WTC11 (cell line): ENCODE data around the gene YDJC. TPM values are rescaled to one million over a fixed set of nuclear protein-coding genes. Genes with fewer than 3 reads are reported as not detected.

Experiments
- ATAC-seq: fragments of 200-7000 bp; cut with Tn5 transposase; 2 replicates; pipeline ENCODE4 v1.10.0; 2021; ENCODE audit warnings: mild to moderate bottlenecking, moderate library complexity
- CTCF ChIA-PET: fragments of 300-600 bp; sonication (Branson Sonifier 250); formaldehyde crosslinking; loops from one replicate; lab custom pipeline; 2021; ENCODE audit warnings: antibody characterized with exemption; lab: Charles Lee
- POLR2A ChIA-PET: fragments of 350-600 bp; sonication (Branson Sonifier 250); formaldehyde crosslinking; loops from one replicate; lab custom pipeline; 2021; ENCODE audit warnings: antibody characterized with exemption; lab: Charles Lee
- DNase-seq: peaks from one replicate; pipeline ENCODE4 v3.0.0; 2021; ENCODE audit warnings: low spot score
- H3K27ac Mint-ChIP-seq: 2 replicates; pipeline ENCODE4 v1.8.0; 2021; ENCODE audit warnings: mixed read lengths
- H3K27me3 Mint-ChIP-seq: 2 replicates; pipeline ENCODE4 v1.8.0; 2021; ENCODE audit warnings: low read depth, mild to moderate bottlenecking, moderate library complexity, mixed read lengths
- H3K36me3 Mint-ChIP-seq: 2 replicates; pipeline ENCODE4 v1.8.0; 2021; ENCODE audit warnings: mixed read lengths
- H3K4me1 Mint-ChIP-seq: 2 replicates; pipeline ENCODE4 v1.8.0; 2022; ENCODE audit warnings: mixed read lengths
- H3K4me3 Mint-ChIP-seq: 2 replicates; pipeline ENCODE4 v1.8.0; 2021; ENCODE audit warnings: mild to moderate bottlenecking, moderate library complexity, mixed read lengths
- H3K9me3 Mint-ChIP-seq: 2 replicates; pipeline ENCODE4 v1.8.0; 2021; ENCODE audit warnings: mixed read lengths
- CREB1 ChIP-seq: sonication (generic); formaldehyde crosslinking; IDR thresholded peaks from 2 replicates; pipeline ENCODE4 v1.8.0; 2023; ENCODE audit warnings: mild to moderate bottlenecking, missing genetic modification reagents
- CREM ChIP-seq: sonication (generic); formaldehyde crosslinking; IDR thresholded peaks from 2 replicates; pipeline ENCODE4 v1.8.1; 2022; ENCODE audit warnings: mild to moderate bottlenecking, missing genetic modification reagents, moderate library complexity
- IRF2 ChIP-seq: sonication (generic); formaldehyde crosslinking; IDR thresholded peaks from 2 replicates; pipeline ENCODE4 v1.8.0; 2022; ENCODE audit warnings: low read depth, missing genetic modification reagents, borderline replicate concordance
- MYBL2 ChIP-seq: sonication (generic); formaldehyde crosslinking; IDR thresholded peaks from 2 replicates; pipeline ENCODE4 v1.8.1; 2023; ENCODE audit warnings: mild to moderate bottlenecking, moderate library complexity, missing genetic modification reagents
- NFYB ChIP-seq: sonication (generic); formaldehyde crosslinking; conservative IDR thresholded peaks from 2 replicates; pipeline ENCODE4 v1.8.0; 2022; ENCODE audit warnings: low read depth, missing genetic modification reagents
- OVOL2 ChIP-seq: fragments of 250-450 bp; sonication (Bioruptor Pico); IDR thresholded peaks from 2 replicates; pipeline ENCODE4 v1.9.0; 2021; ENCODE audit warnings: mild to moderate bottlenecking, borderline replicate concordance
- PRRX2 ChIP-seq: fragments of 250-450 bp; sonication (Bioruptor Pico); IDR thresholded peaks from 2 replicates; pipeline ENCODE4 v1.8.0; 2021; ENCODE audit warnings: mild to moderate bottlenecking
- RORB ChIP-seq: fragments of 250-450 bp; sonication (Bioruptor Pico); IDR thresholded peaks from 2 replicates; pipeline ENCODE4 v1.9.0; 2021; ENCODE audit warnings: mild to moderate bottlenecking
- TEAD4 ChIP-seq: sonication (generic); formaldehyde crosslinking; IDR thresholded peaks from 2 replicates; pipeline ENCODE4 v1.8.0; 2022; ENCODE audit warnings: mild to moderate bottlenecking, missing genetic modification reagents
- ZNF219 ChIP-seq: sonication (generic); formaldehyde crosslinking; IDR thresholded peaks from 2 replicates; pipeline ENCODE4 v1.8.0; 2023; ENCODE audit warnings: missing genetic modification reagents, mild to moderate bottlenecking, borderline replicate concordance
- ZNF423 ChIP-seq: fragments of 250-450 bp; sonication (Bioruptor Pico); IDR thresholded peaks from 2 replicates; pipeline ENCODE4 v2.1.2; 2022; ENCODE audit warnings: mild to moderate bottlenecking, moderate library complexity
- total RNA-seq: library from RNA; stranded (reverse); gene quantifications from 3 replicates; pipeline ENCODE4 v1.2.3, GENCODE V29; 2021
- TF ChIP-seq, protein P1 (sequence below): fragments of 200-600 bp; IDR thresholded peaks from 2 replicates; pipeline ENCODE4 v1.8.0; 2022; ENCODE audit warnings: antibody characterized with exemption
- TF ChIP-seq, protein P2 (sequence below): fragments of 250-450 bp; sonication (Bioruptor Pico); IDR thresholded peaks from 2 replicates; pipeline ENCODE4 v2.1.2; 2022; ENCODE audit warnings: mild to moderate bottlenecking, moderate library complexity
- TF ChIP-seq, protein P3 (sequence below): sonication (generic); formaldehyde crosslinking; IDR thresholded peaks from 2 replicates; pipeline ENCODE4 v1.8.1; 2023; ENCODE audit warnings: mild to moderate bottlenecking, missing genetic modification reagents
- TF ChIP-seq, protein P4 (sequence below): sonication (generic); formaldehyde crosslinking; IDR thresholded peaks from 2 replicates; pipeline ENCODE4 v1.8.0; 2023; ENCODE audit warnings: missing genetic modification reagents
- TF ChIP-seq, protein P5 (sequence below): sonication (generic); formaldehyde crosslinking; IDR thresholded peaks from 2 replicates; pipeline ENCODE4 v1.8.1; 2023; ENCODE audit warnings: mild to moderate bottlenecking, missing genetic modification reagents, moderate library complexity
- TF ChIP-seq, protein P6 (sequence below): sonication (generic); formaldehyde crosslinking; IDR thresholded peaks from 2 replicates; pipeline ENCODE4 v1.8.1; 2023; ENCODE audit warnings: mild to moderate bottlenecking, missing genetic modification reagents
- TF ChIP-seq, protein P7 (sequence below): sonication (generic); formaldehyde crosslinking; IDR thresholded peaks from 2 replicates; pipeline ENCODE4 v1.8.1; 2023; ENCODE audit warnings: mild to moderate bottlenecking, missing genetic modification reagents, borderline replicate concordance

Gene YDJC
- total RNA-seq, 1 experiment from 2014 or later: 39.8 TPM

DNA sequence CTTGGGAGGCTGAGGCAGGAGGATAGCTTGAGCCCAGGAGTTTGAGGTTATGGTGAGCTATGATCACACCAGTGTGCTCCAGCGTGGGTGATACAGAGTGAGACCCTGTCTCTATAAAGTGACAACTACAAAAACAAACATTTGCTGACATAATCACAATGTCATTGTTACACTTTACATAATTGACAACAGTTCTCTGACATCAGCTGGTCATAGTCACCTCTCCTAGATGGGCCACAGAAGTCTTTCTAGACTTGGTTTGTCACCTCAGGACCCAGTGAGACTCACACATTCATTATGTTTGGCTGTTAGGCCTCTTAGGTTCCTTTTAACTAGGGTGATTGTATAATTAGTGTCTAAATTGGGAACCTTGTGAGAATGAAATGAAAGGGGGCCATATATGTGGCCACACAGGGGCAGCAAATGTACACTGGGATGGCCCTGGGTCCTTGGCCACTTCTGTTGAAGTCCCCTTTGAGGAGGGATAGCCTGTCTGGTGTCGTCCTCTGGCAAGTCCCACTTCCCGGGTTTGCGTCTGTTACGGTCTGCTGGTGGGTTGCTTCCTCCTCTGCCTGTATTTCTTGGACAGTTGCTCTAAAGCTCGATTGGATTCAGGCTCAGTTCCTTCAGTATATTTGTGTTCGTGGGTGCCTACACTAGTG is 30.2 kb upstream of the YDJC start:
- Mint-ChIP-seq H3K4me3 (no peak overlapping the region), H3K27me3 (peaks cover 12% of the 10 kb centered on the region), H3K4me1 (peaks cover 14% of the 10 kb centered on the region), H3K9me3 (peaks cover 3% of the 10 kb centered on the region; the same call in 1 of the 2 replicates), H3K36me3 (no peaks in the 10 kb centered on the region), H3K27ac (no peak overlapping the region)
- CTCF ChIA-PET: interaction anchor here (0.6 to 2.6 kb wide), 4 partner anchors 13 to 678 kb away, joined by 3 to 20 read pairs (median 6); partner anchors contain the start of genes LZTR1 and SDF2L1
- ATAC-seq: no peak
- DNase-seq: no peak
- POLR2A ChIA-PET: no interaction called here
- TF ChIP-seq ZNF423 (CRISPR knock-in tag) (no peak), OVOL2 (CRISPR knock-in tag) (no peak), PRRX2 (0 out of 2 replicates have a peak, but pooled peaks have one; percentile 28), MYBL2 (CRISPR knock-in tag) (no peak), CREM (CRISPR knock-in tag) (no peak), TEAD4 (no peak)
- TF ChIP-seq, protein P1, sequence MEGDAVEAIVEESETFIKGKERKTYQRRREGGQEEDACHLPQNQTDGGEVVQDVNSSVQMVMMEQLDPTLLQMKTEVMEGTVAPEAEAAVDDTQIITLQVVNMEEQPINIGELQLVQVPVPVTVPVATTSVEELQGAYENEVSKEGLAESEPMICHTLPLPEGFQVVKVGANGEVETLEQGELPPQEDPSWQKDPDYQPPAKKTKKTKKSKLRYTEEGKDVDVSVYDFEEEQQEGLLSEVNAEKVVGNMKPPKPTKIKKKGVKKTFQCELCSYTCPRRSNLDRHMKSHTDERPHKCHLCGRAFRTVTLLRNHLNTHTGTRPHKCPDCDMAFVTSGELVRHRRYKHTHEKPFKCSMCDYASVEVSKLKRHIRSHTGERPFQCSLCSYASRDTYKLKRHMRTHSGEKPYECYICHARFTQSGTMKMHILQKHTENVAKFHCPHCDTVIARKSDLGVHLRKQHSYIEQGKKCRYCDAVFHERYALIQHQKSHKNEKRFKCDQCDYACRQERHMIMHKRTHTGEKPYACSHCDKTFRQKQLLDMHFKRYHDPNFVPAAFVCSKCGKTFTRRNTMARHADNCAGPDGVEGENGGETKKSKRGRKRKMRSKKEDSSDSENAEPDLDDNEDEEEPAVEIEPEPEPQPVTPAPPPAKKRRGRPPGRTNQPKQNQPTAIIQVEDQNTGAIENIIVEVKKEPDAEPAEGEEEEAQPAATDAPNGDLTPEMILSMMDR: no peak

DNA sequence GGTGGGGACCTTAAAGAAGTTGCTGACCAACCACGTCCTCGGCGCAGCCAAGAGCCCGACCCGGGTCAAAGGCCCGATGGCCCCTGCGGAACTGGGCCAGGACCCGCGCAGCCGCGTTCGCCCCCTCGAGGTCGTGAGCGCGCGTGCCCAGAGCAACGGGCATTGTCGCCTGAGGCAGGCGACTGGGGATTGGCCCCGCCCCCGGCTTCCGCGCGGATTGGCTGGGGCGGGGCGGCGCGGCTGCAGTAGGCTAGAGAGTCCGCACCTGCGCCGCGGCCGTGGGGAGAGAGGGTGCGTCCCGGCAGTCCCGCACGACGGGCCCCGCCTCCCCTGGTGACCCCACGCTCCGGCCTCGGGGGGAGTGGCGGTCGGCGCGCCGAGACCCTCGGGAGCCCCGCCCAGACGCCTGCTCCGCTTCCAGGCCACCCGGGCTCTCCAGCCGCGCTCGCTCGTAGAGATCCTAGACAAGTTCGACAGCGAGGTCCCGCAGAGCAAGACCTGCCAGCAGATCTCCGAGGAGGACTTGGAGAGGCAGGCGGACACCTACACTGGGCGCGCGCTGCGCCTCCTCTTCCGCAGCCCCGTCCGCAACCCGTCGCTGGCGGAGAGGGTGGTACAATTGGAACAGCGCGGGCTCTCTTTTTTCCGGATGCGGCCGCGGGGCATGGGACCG is 27.7 kb upstream of the YDJC start:
- POLR2A ChIA-PET: interaction anchor here (0.8 to 1.2 kb wide), 3 partner anchors 9 to 79 kb away, joined by 3 to 5 read pairs (median 5); partner anchors contain the start of genes PPIL2 and YPEL1
- TF ChIP-seq NFYB (CRISPR knock-in tag) (peak; percentile 54), RORB (CRISPR knock-in tag) (no peak), CREB1 (no peak), ZNF219 (CRISPR knock-in tag) (no peak), IRF2 (CRISPR knock-in tag) (no peak)
- TF ChIP-seq, protein P1: no peak
- TF ChIP-seq, protein P2, sequence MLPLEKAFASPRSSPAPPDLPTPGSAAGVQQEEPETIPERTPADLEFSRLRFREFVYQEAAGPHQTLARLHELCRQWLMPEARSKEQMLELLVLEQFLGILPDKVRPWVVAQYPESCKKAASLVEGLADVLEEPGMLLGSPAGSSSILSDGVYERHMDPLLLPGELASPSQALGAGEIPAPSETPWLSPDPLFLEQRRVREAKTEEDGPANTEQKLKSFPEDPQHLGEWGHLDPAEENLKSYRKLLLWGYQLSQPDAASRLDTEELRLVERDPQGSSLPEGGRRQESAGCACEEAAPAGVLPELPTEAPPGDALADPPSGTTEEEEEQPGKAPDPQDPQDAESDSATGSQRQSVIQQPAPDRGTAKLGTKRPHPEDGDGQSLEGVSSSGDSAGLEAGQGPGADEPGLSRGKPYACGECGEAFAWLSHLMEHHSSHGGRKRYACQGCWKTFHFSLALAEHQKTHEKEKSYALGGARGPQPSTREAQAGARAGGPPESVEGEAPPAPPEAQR: no peak
- TF ChIP-seq, protein P3, sequence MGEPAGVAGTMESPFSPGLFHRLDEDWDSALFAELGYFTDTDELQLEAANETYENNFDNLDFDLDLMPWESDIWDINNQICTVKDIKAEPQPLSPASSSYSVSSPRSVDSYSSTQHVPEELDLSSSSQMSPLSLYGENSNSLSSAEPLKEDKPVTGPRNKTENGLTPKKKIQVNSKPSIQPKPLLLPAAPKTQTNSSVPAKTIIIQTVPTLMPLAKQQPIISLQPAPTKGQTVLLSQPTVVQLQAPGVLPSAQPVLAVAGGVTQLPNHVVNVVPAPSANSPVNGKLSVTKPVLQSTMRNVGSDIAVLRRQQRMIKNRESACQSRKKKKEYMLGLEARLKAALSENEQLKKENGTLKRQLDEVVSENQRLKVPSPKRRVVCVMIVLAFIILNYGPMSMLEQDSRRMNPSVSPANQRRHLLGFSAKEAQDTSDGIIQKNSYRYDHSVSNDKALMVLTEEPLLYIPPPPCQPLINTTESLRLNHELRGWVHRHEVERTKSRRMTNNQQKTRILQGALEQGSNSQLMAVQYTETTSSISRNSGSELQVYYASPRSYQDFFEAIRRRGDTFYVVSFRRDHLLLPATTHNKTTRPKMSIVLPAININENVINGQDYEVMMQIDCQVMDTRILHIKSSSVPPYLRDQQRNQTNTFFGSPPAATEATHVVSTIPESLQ (CRISPR knock-in tag): no peak
- TF ChIP-seq, protein P4, sequence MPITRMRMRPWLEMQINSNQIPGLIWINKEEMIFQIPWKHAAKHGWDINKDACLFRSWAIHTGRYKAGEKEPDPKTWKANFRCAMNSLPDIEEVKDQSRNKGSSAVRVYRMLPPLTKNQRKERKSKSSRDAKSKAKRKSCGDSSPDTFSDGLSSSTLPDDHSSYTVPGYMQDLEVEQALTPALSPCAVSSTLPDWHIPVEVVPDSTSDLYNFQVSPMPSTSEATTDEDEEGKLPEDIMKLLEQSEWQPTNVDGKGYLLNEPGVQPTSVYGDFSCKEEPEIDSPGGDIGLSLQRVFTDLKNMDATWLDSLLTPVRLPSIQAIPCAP (CRISPR knock-in tag): no peak; the same call in 1 of the 2 replicates
- TF ChIP-seq, protein P5, sequence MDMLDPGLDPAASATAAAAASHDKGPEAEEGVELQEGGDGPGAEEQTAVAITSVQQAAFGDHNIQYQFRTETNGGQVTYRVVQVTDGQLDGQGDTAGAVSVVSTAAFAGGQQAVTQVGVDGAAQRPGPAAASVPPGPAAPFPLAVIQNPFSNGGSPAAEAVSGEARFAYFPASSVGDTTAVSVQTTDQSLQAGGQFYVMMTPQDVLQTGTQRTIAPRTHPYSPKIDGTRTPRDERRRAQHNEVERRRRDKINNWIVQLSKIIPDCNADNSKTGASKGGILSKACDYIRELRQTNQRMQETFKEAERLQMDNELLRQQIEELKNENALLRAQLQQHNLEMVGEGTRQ (CRISPR knock-in tag): no peak
- TF ChIP-seq, protein P6, sequence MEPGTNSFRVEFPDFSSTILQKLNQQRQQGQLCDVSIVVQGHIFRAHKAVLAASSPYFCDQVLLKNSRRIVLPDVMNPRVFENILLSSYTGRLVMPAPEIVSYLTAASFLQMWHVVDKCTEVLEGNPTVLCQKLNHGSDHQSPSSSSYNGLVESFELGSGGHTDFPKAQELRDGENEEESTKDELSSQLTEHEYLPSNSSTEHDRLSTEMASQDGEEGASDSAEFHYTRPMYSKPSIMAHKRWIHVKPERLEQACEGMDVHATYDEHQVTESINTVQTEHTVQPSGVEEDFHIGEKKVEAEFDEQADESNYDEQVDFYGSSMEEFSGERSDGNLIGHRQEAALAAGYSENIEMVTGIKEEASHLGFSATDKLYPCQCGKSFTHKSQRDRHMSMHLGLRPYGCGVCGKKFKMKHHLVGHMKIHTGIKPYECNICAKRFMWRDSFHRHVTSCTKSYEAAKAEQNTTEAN: peak; percentile 92
- TF ChIP-seq, protein P7, sequence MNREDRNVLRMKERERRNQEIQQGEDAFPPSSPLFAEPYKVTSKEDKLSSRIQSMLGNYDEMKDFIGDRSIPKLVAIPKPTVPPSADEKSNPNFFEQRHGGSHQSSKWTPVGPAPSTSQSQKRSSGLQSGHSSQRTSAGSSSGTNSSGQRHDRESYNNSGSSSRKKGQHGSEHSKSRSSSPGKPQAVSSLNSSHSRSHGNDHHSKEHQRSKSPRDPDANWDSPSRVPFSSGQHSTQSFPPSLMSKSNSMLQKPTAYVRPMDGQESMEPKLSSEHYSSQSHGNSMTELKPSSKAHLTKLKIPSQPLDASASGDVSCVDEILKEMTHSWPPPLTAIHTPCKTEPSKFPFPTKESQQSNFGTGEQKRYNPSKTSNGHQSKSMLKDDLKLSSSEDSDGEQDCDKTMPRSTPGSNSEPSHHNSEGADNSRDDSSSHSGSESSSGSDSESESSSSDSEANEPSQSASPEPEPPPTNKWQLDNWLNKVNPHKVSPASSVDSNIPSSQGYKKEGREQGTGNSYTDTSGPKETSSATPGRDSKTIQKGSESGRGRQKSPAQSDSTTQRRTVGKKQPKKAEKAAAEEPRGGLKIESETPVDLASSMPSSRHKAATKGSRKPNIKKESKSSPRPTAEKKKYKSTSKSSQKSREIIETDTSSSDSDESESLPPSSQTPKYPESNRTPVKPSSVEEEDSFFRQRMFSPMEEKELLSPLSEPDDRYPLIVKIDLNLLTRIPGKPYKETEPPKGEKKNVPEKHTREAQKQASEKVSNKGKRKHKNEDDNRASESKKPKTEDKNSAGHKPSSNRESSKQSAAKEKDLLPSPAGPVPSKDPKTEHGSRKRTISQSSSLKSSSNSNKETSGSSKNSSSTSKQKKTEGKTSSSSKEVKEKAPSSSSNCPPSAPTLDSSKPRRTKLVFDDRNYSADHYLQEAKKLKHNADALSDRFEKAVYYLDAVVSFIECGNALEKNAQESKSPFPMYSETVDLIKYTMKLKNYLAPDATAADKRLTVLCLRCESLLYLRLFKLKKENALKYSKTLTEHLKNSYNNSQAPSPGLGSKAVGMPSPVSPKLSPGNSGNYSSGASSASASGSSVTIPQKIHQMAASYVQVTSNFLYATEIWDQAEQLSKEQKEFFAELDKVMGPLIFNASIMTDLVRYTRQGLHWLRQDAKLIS: no peak

More for the DNA sequence above, 27.7 kb upstream of the YDJC start:
- CTCF ChIA-PET: interaction anchor here (0.6 to 2.6 kb wide), 9 partner anchors 9 to 700 kb away, joined by 3 to 20 read pairs (median 4); partner anchors contain the start of genes PPIL2 and SDF2L1
- Mint-ChIP-seq H3K9me3 (peaks cover 3% of the 10 kb centered on the region; the same call in 1 of the 2 replicates), H3K27me3 (peaks cover 12% of the 10 kb centered on the region), H3K4me3 (peak overlapping the region; percentile 87), H3K27ac (peak overlapping the region; percentile 96), H3K36me3 (peaks cover 13% of the 10 kb centered on the region), H3K4me1 (peaks cover 21% of the 10 kb centered on the region)
- peak; percentile 80 for DNase-seq
- peak; percentile 69 for ATAC-seq
